Keratinocyte (primary cell): ENCODE results near the gene RNASE13. TPM values are rescaled to one million over a fixed set of nuclear protein-coding genes. Genes with fewer than 3 reads are reported as not detected.

ENCODE experiments used
- DNase-seq: peaks from one replicate; pipeline ENCODE4 v3.0.0-alpha.2; 2011; ENCODE audit warnings: low read depth, missing footprints, low spot score
- FAIRE-seq: peaks from 2 replicates; lab custom pipeline; 2011; peaks lifted over from hg19 to GRCh38; lab: Jason Lieb, UNC
- H2AFZ ChIP-seq: 2 replicates; pipeline ENCODE4 v1.6.0; 2012; ENCODE audit warnings: low read length, control low read depth, inconsistent platforms; ENCODE audit not compliant: control insufficient read depth
- H3K27ac ChIP-seq: 2 replicates; pipeline ENCODE4 v1.5.1; 2011; ENCODE audit warnings: low read length; ENCODE audit not compliant: control insufficient read depth, insufficient read depth
- H3K27me3 ChIP-seq: 3 replicates; pipeline ENCODE4 v1.6.0; 2011; ENCODE audit warnings: low read length; ENCODE audit not compliant: control insufficient read depth, insufficient read depth; ENCODE audit errors: extremely low read depth
- H3K36me3 ChIP-seq, 2 experiments: 2 replicates in 1 of 2; 3 replicates in 1 of 2; pipeline ENCODE4 v1.5.1; 2011; ENCODE audit warnings: low read length in 2 of 2, mild to moderate bottlenecking in 1 of 2; ENCODE audit not compliant: control insufficient read depth in 2 of 2, insufficient read depth in 2 of 2; ENCODE audit errors: extremely low read depth in 1 of 2
- H3K4me1 ChIP-seq: 3 replicates; pipeline ENCODE4 v1.5.1; 2011; ENCODE audit warnings: low read length; ENCODE audit not compliant: control insufficient read depth, insufficient read depth; ENCODE audit errors: extremely low read depth
- H3K4me2 ChIP-seq: 3 replicates; pipeline ENCODE4 v1.6.0; 2011; ENCODE audit warnings: low read depth, low read length; ENCODE audit not compliant: control insufficient read depth, insufficient read depth; ENCODE audit errors: extremely low read depth
- H3K4me3 ChIP-seq, 3 experiments: fragments of 200-600 bp in 1 of 3; sonication (generic) in 1 of 3; 2 replicates in 2 of 3; 3 replicates in 1 of 3; pipeline ENCODE4 v1.5.1; 2011 to 2016; ENCODE audit warnings: low read length in 3 of 3, mild to moderate bottlenecking in 3 of 3, control low read depth in 2 of 3, inconsistent platforms in 1 of 3, low read depth in 1 of 3, mixed read lengths in 1 of 3, mixed run types in 1 of 3, moderate library complexity in 1 of 3; ENCODE audit not compliant: control insufficient read depth in 2 of 3, insufficient read depth in 2 of 3; ENCODE audit errors: extremely low read depth in 1 of 3
- H3K79me2 ChIP-seq: 2 replicates; pipeline ENCODE4 v1.6.0; 2012; ENCODE audit warnings: low read length; ENCODE audit not compliant: control insufficient read depth, insufficient read depth
- H3K9ac ChIP-seq: 3 replicates; pipeline ENCODE4 v1.6.0; 2011; ENCODE audit warnings: low read length; ENCODE audit not compliant: control insufficient read depth, insufficient read depth; ENCODE audit errors: extremely low read depth
- H3K9me1 ChIP-seq: 3 replicates; pipeline ENCODE4 v1.6.0; 2011; ENCODE audit warnings: low read length; ENCODE audit not compliant: control insufficient read depth, insufficient read depth; ENCODE audit errors: extremely low read depth
- H3K9me3 ChIP-seq: 2 replicates; pipeline ENCODE4 v1.5.1; 2012; ENCODE audit warnings: low read depth, low read length; ENCODE audit not compliant: control insufficient read depth
- H4K20me1 ChIP-seq: 3 replicates; pipeline ENCODE4 v1.6.0; 2011; ENCODE audit warnings: low read length; ENCODE audit not compliant: control insufficient read depth, insufficient read depth; ENCODE audit errors: extremely low read depth
- CTCF ChIP-seq, 3 experiments: IDR thresholded peaks in 1 of 3; conservative IDR thresholded peaks in 1 of 3; optimal IDR thresholded peaks in 1 of 3; 2 replicates in 2 of 3; 3 replicates in 1 of 3; pipeline versions ENCODE3 to v1.5.1; 2011; ENCODE audit warnings: low read length in 3 of 3, mild to moderate bottlenecking in 3 of 3, moderate library complexity in 2 of 3, control low read depth in 1 of 3, inconsistent platforms in 1 of 3; ENCODE audit not compliant: insufficient read depth in 2 of 3; ENCODE audit errors: extremely low read depth in 1 of 3
- EZH2 ChIP-seq: IDR thresholded peaks from one replicate; pipeline ENCODE4 v1.6.1; 2012; ENCODE audit warnings: inconsistent platforms, mild to moderate bottlenecking, low read length, moderate library complexity
- dilution Hi-C: fragments of 300-500 bp; cut with MboI; formaldehyde crosslinking; loops from one replicate; pipeline ENCODE4 v1.7.0; 2020; ENCODE audit warnings: low sequenced_read_pairs; ENCODE audit not compliant: extremely low pct_ligation_motif_present
- polyA plus RNA-seq, 5 experiments: library from polyadenylated mRNA; depleted of rRNA in 3 of 5; stranded (reverse) in 3 of 5; stranded (forward) in 1 of 5; unstranded in 1 of 5; fragments of >200 nt; gene quantifications; 1 replicate in 1 of 5; 2 replicates in 3 of 5; 3 replicates in 1 of 5; pipeline versions ENCODE4 v1.2.1 to v1.2.3, GENCODE V29; 2011 to 2012; ENCODE audit warnings: missing spikeins in 2 of 5, low read depth in 1 of 5, low replicate concordance in 1 of 5

Gene RNASE13
- polyA plus RNA-seq, 1 donor (not counting 4 experiments of a cell fraction or from before 2014, with no cell fraction given), result not detected

GRCh38 chr14:21071225-21072030 lies 36.8 kb upstream of the RNASE13 start:
- no peak for FAIRE-seq
- Histone ChIP-seq H3K79me2 (no peaks in the 10 kb centered on the region), H3K4me1 (peaks cover 18% of the 10 kb centered on the region), H3K4me2 (peak overlapping the region; percentile 92), H2AFZ (peak overlapping the region; percentile 77), H4K20me1 (no peaks in the 10 kb centered on the region), H3K4me3 (peak overlapping the region; percentile 47 to 85 (median 80)), H3K27ac (peak overlapping the region; percentile 20), H3K27me3 (peaks cover 17% of the 10 kb centered on the region), H3K9me3 (no peaks in the 10 kb centered on the region), H3K9me1 (no peaks in the 10 kb centered on the region), H3K9ac (peak overlapping the region; percentile 68), H3K36me3 (peaks cover 1 to 8% of the 10 kb centered on the region in 2 experiments)
- TF ChIP-seq CTCF (optimal IDR thresholded peaks at IDR 0.05 in 1 of 3, IDR thresholded peaks at IDR 0.05 in 1 of 3, conservative IDR thresholded peaks at IDR 0.05 in 1 of 3; ENCODE audit: extremely low read depth in 1 of 3, insufficient read depth in 2 of 3, low read length in 3 of 3) (no peak), EZH2 (no peak)
- no peak for DNase-seq
- dilution Hi-C loops, result no loop called here

GRCh38 chr14:21070610-21071224 lies 36.1 kb upstream of the RNASE13 start:
- DNase-seq (no peak), FAIRE-seq (no peak)
- Histone ChIP-seq H2AFZ (peak overlapping the region; percentile 77), H3K36me3 (peaks cover 0 to 3% of the 10 kb centered on the region in 2 experiments), H3K79me2 (no peaks in the 10 kb centered on the region), H3K27me3 (peaks cover 17% of the 10 kb centered on the region), H3K9me3 (no peaks in the 10 kb centered on the region), H3K4me2 (peak overlapping the region; percentile 92), H3K4me1 (peaks cover 18% of the 10 kb centered on the region), H3K27ac (peak overlapping the region; percentile 20), H3K9me1 (no peaks in the 10 kb centered on the region), H3K9ac (peak overlapping the region; percentile 68), H4K20me1 (no peaks in the 10 kb centered on the region), H3K4me3 (peak overlapping the region; percentile 47 to 85 (median 80))
- TF ChIP-seq CTCF (optimal IDR thresholded peaks at IDR 0.05 in 1 of 3, IDR thresholded peaks at IDR 0.05 in 1 of 3, conservative IDR thresholded peaks at IDR 0.05 in 1 of 3; ENCODE audit: extremely low read depth in 1 of 3, insufficient read depth in 2 of 3, low read length in 3 of 3) (no peak), EZH2 (no peak)
- dilution Hi-C loops, result no loop called here
